HG03139 (cell line): ENCODE data around the gene COX6A2.
"Not testable (repeated sequence)": the region's sequence is repeated elsewhere in the genome, so short reads cannot be mapped to it uniquely, and the experiment has no call there.

ENCODE experiments used
- ATAC-seq: cut with Tn5 transposase; IDR thresholded peaks from one replicate; pipeline ENCODE4 v1.9.1; 2021; ENCODE audit not compliant: unreplicated experiment

Gene COX6A2

GRCh38 chr16:31461921-31462804 lies 34.0 kb upstream of the COX6A2 start:
- no peak for ATAC-seq

- ATAC-seq, result no peak
These were observed 33.2 kb upstream of the COX6A2 start for GRCh38 chr16:31461201-31461920.

- no peak for ATAC-seq
These were observed 32.4 kb upstream of the COX6A2 start for GRCh38 chr16:31460582-31461002.

GRCh38 chr16:31459687-31460581 lies 31.8 kb upstream of the COX6A2 start:
- ATAC-seq, result peak; percentile 57

GRCh38 chr16:31458844-31459686 lies 30.9 kb upstream of the COX6A2 start, which contains the start of gene ARMC5:
TSS of gene ARMC5 (plus strand) at chr16:31459501. CDS start at chr16:31459525, 24 bp downstream.
- ATAC-seq, result peak; percentile 60

- ATAC-seq, result no peak
These were observed 30.1 kb upstream of the COX6A2 start for GRCh38 chr16:31458073-31458843.

GRCh38 chr16:31456988-31457360 lies 28.8 kb upstream of the COX6A2 start:
- no peak for ATAC-seq

GRCh38 chr16:31455601-31456314 lies 27.6 kb upstream of the COX6A2 start:
- ATAC-seq, result no peak

- ATAC-seq, result no peak
These were observed 25.4 kb upstream of the COX6A2 start for GRCh38 chr16:31453255-31454204.

- ATAC-seq, result no peak
These were observed 24.5 kb upstream of the COX6A2 start for GRCh38 chr16:31452631-31453106.

- ATAC-seq, result no peak
These were observed 23.7 kb upstream of the COX6A2 start for GRCh38 chr16:31451681-31452351.

GRCh38 chr16:31451201-31451600 lies 23.0 kb upstream of the COX6A2 start:
- no peak for ATAC-seq

GRCh38 chr16:31445931-31446330 lies 17.8 kb upstream of the COX6A2 start:
- not testable (repeated sequence) for ATAC-seq

- ATAC-seq, result no peak
These were observed 13.8 kb upstream of the COX6A2 start for GRCh38 chr16:31441956-31442355.

GRCh38 chr16:31440516-31441184 lies 12.5 kb upstream of the COX6A2 start:
- ATAC-seq, result no peak

GRCh38 chr16:31439519-31439918 lies 11.4 kb upstream of the COX6A2 start:
- ATAC-seq, result no peak
